SK-N-MC (cell line): ENCODE results near the gene SEC14L1.

Experiments
- EZH2 ChIP-seq: fragments of 200-600 bp; sonication (generic); IDR thresholded peaks from one replicate; pipeline ENCODE4 v1.6.1; 2017; ENCODE audit warnings: antibody characterized with exemption
- POLR2AphosphoS5 ChIP-seq: IDR thresholded peaks from 2 replicates; pipeline ENCODE4 v1.6.1; 2012; ENCODE audit warnings: mild to moderate bottlenecking, low read depth, low read length, borderline replicate concordance

DNA sequence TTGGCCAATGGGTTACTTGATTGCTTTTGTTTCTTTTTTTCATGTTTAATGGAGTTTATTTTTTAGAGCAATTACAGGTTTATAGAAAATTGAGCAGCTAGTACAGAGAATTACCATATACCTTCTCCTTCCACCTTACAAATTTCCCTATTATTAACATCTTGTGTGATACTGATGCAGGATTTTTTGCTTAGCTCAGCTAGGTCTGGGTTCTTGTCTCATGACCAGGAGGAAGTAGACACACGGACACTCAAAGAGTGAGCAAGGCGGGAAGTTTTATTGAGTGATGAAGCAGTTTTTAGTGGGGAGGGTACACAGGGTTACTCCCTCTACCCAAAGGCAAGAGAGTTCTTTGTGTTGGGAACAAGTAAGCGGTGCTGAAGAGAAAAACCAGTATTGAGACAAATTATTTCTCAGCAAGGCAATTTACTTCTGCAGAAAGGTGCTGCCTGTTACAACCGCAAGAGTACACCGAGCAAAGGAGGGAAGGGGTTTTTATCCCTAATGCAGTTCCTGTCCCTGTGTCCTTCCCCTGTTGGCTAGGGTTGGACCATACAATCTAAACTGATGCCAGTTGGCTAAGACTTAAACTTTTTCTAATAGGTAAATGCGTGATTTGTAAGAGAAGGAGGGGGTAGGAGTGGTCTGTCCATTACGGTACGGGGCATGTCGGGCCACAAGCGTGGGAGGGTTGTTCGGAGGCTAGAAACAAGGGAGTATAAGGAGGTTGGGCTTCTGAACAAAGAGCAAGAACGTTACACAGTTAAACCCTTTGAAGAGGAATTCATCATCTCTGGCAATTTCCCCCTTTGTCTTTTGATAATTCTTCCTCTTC lies 26.9 kb downstream of the SEC14L1 start:
- no peak for TF ChIP-seq EZH2
- no peak for TF ChIP-seq POLR2AphosphoS5
